Neuron (in vitro differentiated cells): ENCODE data around the gene RNF217.
"Not testable (repeated sequence)": the region's sequence is repeated elsewhere in the genome, so short reads cannot be mapped to it uniquely, and the experiment has no call there.

ENCODE experiments used
- H2AFZ ChIP-seq: one replicate; pipeline ENCODE4 v1.6.1; 2013; ENCODE audit warnings: low read depth, mild to moderate bottlenecking, inconsistent platforms, low read length, moderate library complexity
- H3K27me3 ChIP-seq: one replicate; pipeline ENCODE4 v1.6.1; 2013; ENCODE audit warnings: low read length; ENCODE audit not compliant: insufficient read depth
- H3K36me3 ChIP-seq: one replicate; pipeline ENCODE4 v1.6.1; 2013; ENCODE audit warnings: low read length; ENCODE audit not compliant: insufficient read depth
- H3K4me1 ChIP-seq: one replicate; pipeline ENCODE4 v1.6.1; 2013; ENCODE audit warnings: low read length; ENCODE audit not compliant: insufficient read depth
- H3K4me3 ChIP-seq: 2 replicates; pipeline ENCODE4 v1.5.1; 2013; ENCODE audit warnings: mild to moderate bottlenecking, low read length, moderate library complexity
- H3K9me3 ChIP-seq: one replicate; pipeline ENCODE4 v1.6.1; 2013; ENCODE audit warnings: low read length

RNF217 gene, protein sequence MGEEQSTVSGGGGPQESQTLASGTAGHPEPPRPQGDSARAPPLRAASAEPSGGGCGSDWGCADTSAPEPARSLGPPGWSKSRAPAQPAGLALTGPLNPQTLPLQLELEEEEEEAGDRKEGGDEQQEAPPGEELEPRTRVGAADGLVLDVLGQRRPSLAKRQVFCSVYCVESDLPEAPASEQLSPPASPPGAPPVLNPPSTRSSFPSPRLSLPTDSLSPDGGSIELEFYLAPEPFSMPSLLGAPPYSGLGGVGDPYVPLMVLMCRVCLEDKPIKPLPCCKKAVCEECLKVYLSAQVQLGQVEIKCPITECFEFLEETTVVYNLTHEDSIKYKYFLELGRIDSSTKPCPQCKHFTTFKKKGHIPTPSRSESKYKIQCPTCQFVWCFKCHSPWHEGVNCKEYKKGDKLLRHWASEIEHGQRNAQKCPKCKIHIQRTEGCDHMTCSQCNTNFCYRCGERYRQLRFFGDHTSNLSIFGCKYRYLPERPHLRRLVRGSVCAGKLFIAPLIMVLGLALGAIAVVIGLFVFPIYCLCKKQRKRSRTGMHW

DNA sequence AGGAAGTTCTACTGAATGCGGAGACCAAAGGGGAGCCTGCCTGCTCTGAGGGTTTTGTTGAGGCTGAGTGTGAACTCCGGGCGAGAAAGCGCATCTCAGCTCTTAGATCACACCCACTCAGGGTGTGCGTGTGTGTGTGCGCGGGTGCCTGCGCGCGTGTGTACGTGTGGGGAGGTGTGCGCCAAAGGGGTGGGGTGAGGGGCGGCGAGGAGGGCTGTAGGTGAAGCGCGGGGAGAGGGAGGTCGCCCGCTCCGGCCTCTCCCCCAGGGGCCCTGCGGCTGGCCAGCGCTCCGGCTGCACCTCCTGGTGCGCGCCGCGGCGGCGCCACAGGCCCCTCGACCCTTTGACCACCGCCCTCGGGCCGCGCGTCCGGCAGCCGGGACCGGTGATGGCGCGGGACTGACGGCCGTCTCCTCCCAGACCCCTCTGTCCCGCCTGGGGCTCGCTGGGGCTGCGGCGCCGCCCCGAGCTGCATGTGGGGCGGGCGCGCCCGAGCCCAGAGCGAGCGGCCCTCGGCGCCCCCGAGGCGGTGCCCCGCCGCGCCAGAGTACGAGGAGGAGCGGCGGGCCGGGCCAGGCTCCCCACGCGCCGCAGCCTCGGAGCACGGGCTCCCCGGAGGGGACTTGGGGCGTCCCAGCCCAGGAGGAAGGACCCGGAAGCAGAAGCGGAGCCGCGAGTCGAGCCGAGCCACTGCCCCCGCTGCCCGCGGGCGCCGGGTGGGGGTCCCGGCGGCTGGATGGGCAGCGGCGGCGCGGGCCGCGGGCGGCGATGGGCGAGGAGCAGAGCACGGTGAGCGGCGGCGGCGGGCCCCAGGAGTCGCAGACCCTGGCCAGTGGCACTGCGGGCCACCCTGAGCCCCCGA, at the start of gene RNF217:
TSS of gene RNF217 (plus strand) at position 661 of the 862 bp plus-strand sequence. CDS start at position 769, 108 bp downstream.
- peaks cover 27% of the 10 kb centered on the region for H3K4me1 ChIP-seq
- H3K36me3 ChIP-seq, result no peaks in the 10 kb centered on the region
- H3K27me3 ChIP-seq, result no peaks in the 10 kb centered on the region
- H3K4me3 ChIP-seq, result peak within 1 kb of the TSS; percentile 67
- no peaks in the 10 kb centered on the region for H3K9me3 ChIP-seq
- peak within 1 kb of the TSS; percentile 98 for H2AFZ ChIP-seq

DNA sequence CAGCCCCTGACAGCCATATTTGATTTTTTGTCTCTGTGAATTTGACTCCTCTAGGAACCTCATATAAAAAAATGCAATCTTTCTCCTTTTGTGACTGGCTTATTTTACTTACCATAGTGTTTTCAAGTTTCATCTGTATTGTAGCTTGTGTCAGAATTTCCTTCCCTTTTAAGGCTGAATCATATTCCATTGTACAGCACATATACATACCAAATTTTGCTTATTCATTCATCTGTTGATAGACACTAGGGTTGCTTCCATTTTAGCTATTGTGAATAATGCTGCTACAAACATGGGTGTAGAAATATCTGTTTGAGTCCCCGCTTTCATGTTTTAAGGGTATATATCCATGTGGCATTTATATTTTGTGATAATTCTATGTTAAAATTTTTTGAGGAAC, 49.2 kb upstream of the RNF217 start:
- Histone ChIP-seq H3K4me1 (no peaks in the 10 kb centered on the region), H3K27me3 (no peaks in the 10 kb centered on the region), H3K9me3 (no peaks in the 10 kb centered on the region), H3K36me3 (no peaks in the 10 kb centered on the region), H3K4me3 (no peak overlapping the region), H2AFZ (no peak overlapping the region)

DNA sequence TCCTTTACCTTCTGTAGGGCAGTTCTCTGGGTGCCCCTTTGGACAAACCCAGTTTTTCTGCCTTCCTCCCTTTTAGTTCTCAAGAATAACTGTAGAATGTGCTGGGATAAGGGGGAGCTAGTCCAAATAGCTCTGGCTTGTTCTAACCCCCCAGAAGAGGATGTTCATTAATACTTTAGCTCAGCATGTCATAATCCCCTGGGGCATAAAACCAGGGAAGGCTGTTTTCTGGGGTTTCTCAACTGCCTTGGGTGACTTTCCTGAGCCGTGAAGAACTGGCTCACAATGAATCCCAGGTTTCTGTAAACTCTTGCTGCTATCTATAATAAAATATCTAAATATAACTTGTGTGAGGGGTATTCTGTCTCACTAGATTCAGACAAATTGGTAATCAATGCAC, 44.5 kb upstream of the RNF217 start:
- H2AFZ ChIP-seq, result no peak overlapping the region
- H3K9me3 ChIP-seq, result peaks cover 5% of the 10 kb centered on the region
- no peaks in the 10 kb centered on the region for H3K36me3 ChIP-seq
- H3K27me3 ChIP-seq, result no peaks in the 10 kb centered on the region
- H3K4me3 ChIP-seq, result no peak overlapping the region
- no peaks in the 10 kb centered on the region for H3K4me1 ChIP-seq

DNA sequence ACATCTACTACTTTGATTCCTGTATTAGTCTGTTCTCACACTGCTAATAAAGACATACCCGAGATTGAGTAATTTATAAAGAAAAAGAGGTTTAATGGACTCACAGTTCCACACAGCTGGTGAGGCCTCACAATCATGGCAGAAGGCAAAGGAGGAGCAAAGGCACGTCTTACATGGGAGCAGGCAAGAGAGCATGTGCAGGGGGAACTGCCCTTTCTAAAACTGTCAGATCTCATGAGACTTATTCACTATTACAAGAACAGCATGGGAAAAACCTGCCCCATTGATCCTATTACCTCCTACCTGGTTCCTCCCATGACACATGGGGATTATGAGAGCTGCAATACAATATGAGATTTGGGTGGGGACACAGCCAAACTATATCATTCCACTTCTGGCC, 42.5 kb upstream of the RNF217 start:
- not testable (repeated sequence) for H3K9me3 ChIP-seq, H3K4me1 ChIP-seq, H2AFZ ChIP-seq, H3K27me3 ChIP-seq, H3K4me3 ChIP-seq, H3K36me3 ChIP-seq

DNA sequence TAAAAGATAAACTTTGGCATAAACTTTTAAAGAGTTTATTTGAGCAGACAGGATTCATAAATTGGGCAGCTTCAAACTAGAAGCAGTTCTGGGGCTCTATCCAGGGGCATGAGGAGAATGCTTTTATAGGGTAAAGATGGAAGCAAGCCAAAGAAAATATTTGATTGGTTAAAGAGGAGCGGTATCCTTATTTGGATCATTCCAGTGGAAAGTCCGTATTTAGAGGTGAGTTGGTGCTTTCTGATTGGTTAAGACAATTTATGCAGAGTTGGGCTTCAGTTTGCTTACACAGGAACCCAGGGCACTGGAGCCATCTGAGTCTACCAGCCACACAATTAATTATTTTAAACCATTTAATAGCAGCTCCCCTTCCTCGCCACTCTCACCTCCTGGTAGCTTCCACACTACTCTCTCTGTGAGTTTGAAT, 37.9 kb upstream of the RNF217 start:
- Histone ChIP-seq H3K27me3 (no peaks in the 10 kb centered on the region), H3K4me3 (no peak overlapping the region)

DNA sequence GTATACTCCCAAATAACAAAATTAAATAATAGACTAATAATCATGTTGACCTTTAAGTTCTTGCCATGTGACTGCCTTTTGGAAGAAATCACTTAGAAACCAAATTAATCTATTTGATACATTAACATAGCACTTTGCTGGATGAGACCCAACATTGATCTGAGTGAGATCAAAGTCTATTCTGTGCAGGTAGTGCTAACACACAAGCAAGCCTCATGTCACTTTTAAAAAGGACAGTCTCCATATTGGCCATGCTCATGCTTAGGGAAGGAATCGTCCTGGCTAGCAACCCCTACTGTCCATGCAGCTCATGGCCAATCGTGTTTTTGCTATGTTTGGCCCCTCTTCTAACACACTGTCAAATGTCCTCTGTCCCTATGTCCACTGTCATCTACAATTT, 35.8 kb upstream of the RNF217 start:
- Histone ChIP-seq H3K27me3 (no peaks in the 10 kb centered on the region), H3K4me1 (peaks cover 3% of the 10 kb centered on the region), H3K4me3 (no peak overlapping the region), H2AFZ (no peak overlapping the region), H3K36me3 (no peaks in the 10 kb centered on the region), H3K9me3 (no peaks in the 10 kb centered on the region)

More for the DNA sequence above, 37.9 kb upstream of the RNF217 start:
- Histone ChIP-seq H3K4me1 (peaks cover 3% of the 10 kb centered on the region), H3K36me3 (no peaks in the 10 kb centered on the region), H2AFZ (no peak overlapping the region), H3K9me3 (peaks cover 5% of the 10 kb centered on the region)

DNA sequence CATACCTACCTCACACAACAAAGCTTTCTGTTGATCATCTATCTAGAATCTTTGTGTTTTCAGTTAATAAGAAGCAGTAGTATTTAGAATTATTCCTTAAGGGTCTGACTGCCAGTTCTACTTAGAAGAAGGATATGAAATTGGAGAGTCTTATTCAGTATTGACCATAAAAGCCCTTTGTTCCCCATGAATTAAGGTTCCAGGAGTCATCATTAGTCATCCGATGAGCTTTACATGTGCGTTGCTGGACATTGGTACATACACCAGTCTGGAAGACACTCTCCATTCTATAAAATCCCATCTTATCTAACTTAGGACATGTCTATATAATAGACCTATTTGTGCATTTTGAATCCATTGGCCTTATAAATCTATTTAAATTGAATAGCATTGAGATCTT, 34.4 kb upstream of the RNF217 start:
- no peaks in the 10 kb centered on the region for H3K27me3 ChIP-seq
- H2AFZ ChIP-seq, result no peak overlapping the region
- H3K36me3 ChIP-seq, result no peaks in the 10 kb centered on the region
- no peaks in the 10 kb centered on the region for H3K9me3 ChIP-seq
- H3K4me3 ChIP-seq, result no peak overlapping the region
- peaks cover 3% of the 10 kb centered on the region for H3K4me1 ChIP-seq

DNA sequence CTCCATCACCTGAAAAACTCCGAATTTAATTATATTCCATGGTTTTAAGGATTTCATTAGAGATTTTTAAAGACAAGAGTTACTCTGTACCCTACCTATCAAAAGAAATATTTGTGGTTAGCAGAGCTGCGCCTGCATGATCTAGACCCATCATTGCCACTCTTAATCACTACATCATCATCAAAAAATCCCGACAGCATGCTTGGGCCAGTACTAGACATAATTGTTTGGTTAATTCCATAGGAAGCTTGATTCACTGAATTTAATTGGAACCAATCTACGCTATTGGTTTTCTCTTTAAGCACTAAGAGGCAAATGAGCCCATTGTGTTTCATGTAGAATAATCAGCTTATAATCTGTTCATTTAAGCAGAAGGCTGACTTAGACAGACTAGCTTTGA, 33.4 kb upstream of the RNF217 start:
- Histone ChIP-seq H2AFZ (no peak overlapping the region), H3K4me3 (no peak overlapping the region), H3K4me1 (peaks cover 3% of the 10 kb centered on the region), H3K9me3 (no peaks in the 10 kb centered on the region), H3K27me3 (no peaks in the 10 kb centered on the region), H3K36me3 (no peaks in the 10 kb centered on the region)

DNA sequence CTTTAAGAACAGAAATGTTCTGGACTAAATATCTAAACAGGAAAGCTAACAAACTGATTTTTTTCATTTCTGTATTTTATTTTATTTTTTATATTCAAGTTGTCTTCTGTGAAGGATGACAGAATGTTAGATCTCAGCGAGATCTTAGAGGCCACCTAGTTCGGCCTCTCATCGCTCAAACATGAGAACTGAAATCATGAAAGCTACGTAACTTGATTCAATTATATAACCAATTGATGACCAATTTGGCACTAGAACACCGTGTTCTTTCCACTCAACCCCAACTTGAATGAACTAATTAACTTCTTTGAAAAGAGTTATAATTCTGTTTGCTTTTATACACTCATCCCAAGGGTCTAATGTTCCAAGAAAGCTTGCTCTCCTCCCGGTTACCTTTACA, 24.6 kb upstream of the RNF217 start:
- no peaks in the 10 kb centered on the region for H3K27me3 ChIP-seq
- H3K4me1 ChIP-seq, result no peaks in the 10 kb centered on the region
- H3K9me3 ChIP-seq, result no peaks in the 10 kb centered on the region
- no peak overlapping the region for H2AFZ ChIP-seq
- H3K36me3 ChIP-seq, result no peaks in the 10 kb centered on the region
- no peak overlapping the region for H3K4me3 ChIP-seq

DNA sequence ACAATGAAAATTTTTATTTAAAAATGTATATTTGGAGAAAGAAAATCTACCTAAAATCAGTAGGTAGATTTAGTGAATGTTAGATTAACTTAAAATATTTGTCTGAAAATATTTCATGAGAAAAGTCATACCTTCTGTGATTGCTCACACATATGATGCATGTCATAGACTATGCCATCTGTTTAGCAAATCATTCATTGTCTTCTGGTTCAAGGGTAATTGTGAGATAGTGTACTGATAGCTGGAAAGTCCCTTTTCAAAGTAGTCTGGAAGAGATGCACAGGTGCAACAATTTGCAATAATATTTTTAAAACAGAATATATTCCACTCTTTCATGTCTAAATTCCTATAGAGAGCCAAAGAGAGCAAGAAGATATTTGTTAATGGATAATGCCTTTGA, 21.0 kb upstream of the RNF217 start:
- Histone ChIP-seq H3K36me3 (no peaks in the 10 kb centered on the region), H3K4me3 (no peak overlapping the region), H2AFZ (no peak overlapping the region), H3K9me3 (no peaks in the 10 kb centered on the region), H3K27me3 (no peaks in the 10 kb centered on the region), H3K4me1 (no peaks in the 10 kb centered on the region)

DNA sequence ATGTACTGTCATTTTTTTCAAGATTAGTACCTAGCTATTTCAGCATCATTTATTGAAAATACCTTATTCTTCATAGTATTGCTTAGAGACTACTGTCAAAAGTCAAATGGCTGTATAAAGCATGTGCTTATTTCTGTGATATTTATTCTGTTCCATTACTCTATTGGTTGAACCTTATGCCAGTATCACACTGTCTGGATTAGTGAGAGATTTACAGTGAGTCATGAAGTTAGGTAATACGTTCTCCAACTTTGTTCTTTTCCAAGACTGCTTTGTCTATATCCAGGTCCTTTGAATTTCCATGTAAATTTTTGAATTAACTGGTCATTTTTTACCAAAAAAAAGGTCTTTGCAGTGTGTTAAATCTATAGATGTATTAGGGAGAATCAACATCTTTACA, 18.6 kb upstream of the RNF217 start:
- Histone ChIP-seq H3K4me3 (no peak overlapping the region), H2AFZ (no peak overlapping the region), H3K4me1 (no peaks in the 10 kb centered on the region), H3K36me3 (no peaks in the 10 kb centered on the region), H3K27me3 (no peaks in the 10 kb centered on the region), H3K9me3 (no peaks in the 10 kb centered on the region)

DNA sequence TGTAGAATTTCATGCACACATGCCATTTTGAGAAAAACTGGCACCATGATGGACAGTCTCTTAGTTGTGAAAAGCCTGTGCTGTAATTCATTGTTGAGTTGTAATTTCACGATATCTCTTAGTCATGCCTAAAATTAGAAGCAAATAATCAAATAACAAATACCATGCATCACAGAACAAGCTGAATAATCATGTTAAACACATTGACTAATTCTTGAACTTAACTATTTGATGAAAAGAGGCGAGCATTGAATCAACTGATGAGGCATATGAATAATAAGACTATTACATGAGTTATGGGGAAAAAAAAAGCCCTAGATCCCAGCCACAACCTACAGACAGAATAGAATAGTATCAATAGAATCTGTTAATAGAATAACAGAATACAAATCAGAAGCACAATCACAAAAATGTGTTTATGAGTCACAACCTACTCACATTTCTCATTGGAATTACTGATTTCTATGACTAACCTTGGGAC, 14.2 kb upstream of the RNF217 start:
- H3K4me1 ChIP-seq, result no peaks in the 10 kb centered on the region
- H2AFZ ChIP-seq, result no peak overlapping the region
- H3K9me3 ChIP-seq, result no peaks in the 10 kb centered on the region
- H3K36me3 ChIP-seq, result no peaks in the 10 kb centered on the region
- no peak overlapping the region for H3K4me3 ChIP-seq
- no peaks in the 10 kb centered on the region for H3K27me3 ChIP-seq

DNA sequence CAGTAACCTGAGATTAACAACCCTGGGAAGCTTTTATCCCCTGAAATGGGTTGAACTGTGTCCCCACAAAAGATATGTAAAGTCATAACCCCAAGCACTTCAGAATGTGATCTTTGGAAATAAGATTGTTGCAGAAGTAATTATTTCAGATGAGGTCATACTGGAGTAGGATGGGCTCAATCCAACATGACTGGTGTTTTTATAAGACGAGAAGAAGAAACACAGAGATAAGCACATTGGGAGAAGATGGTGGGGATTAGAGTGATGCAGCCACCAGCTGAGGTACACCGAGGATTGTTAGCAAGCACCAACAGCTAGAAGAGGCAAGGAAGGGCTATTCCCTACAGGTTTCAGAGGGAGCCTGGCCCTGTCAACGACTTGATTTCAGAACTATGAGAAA, 12.5 kb upstream of the RNF217 start:
- H3K9me3 ChIP-seq, result no peaks in the 10 kb centered on the region
- no peak overlapping the region for H3K4me3 ChIP-seq
- no peak overlapping the region for H2AFZ ChIP-seq
- H3K27me3 ChIP-seq, result no peaks in the 10 kb centered on the region
- no peaks in the 10 kb centered on the region for H3K4me1 ChIP-seq
- H3K36me3 ChIP-seq, result no peaks in the 10 kb centered on the region
